Peyer's patch (tissue), 4 donors: Measurements from ENCODE around the gene ANKH. TPM values are rescaled to one million over a fixed set of nuclear protein-coding genes. Genes with fewer than 3 reads are reported as not detected.
"Not testable (repeated sequence)": the region's sequence is repeated elsewhere in the genome, so short reads cannot be mapped to it uniquely, and the experiment has no call there.

ENCODE experiments used
- DNase-seq, 3 donors: peaks; one replicate each; pipeline ENCODE4 v3.0.0-alpha.2; 2017 to 2019
- H3K27ac ChIP-seq, 4 donors: fragments of 200-600 bp; sonication (generic); one replicate each; pipeline ENCODE4 v1.5.1; 2016 to 2019
- H3K27me3 ChIP-seq, 2 donors: fragments of 200-600 bp; sonication (generic); one replicate each; pipeline ENCODE4 v1.5.1; 2019
- H3K36me3 ChIP-seq, 3 donors: fragments of 200-600 bp; sonication (generic); one replicate each; pipeline ENCODE4 v1.5.1; 2016 to 2019
- H3K4me1 ChIP-seq, 4 donors: fragments of 200-600 bp; sonication (generic); one replicate each; pipeline ENCODE4 v1.5.1; 2016 to 2019
- H3K4me3 ChIP-seq, 4 donors: fragments of 200-600 bp; sonication (generic); 1 replicate in 3 of 4; 2 replicates in 1 of 4; pipeline ENCODE4 v1.5.1; 2016 to 2019; ENCODE audit warnings: mild to moderate bottlenecking in 1 of 4
- H3K9me3 ChIP-seq, 4 donors: fragments of 200-600 bp; sonication (generic); one replicate each; pipeline ENCODE4 v1.5.1; 2016 to 2019; ENCODE audit warnings: mild to moderate bottlenecking in 1 of 4
- POLR2A ChIP-seq, 2 donors: fragments of 450-650 bp; IDR thresholded peaks; one replicate each; pipeline ENCODE4 v1.5.1; 2017; ENCODE audit warnings: antibody characterized with exemption in 2 of 2, mild to moderate bottlenecking in 2 of 2, moderate library complexity in 2 of 2
- total RNA-seq, 4 donors: library from RNA; depleted of rRNA; stranded (reverse); fragments of >200 nt; gene quantifications; one replicate each; pipeline ENCODE4 v1.1.0, GENCODE V29; 2016
- TF ChIP-seq, protein P1 (sequence below), 6 experiments: fragments of 450-650 bp in 4 of 6; fragments of 200-600 bp in 2 of 6; sonication (generic) in 1 of 6; IDR thresholded peaks; one replicate each; pipeline ENCODE4 v1.5.1; 2017 to 2019; ENCODE audit warnings: antibody characterized with exemption in 6 of 6, mild to moderate bottlenecking in 3 of 6, moderate library complexity in 1 of 6

ANKH gene
- total RNA-seq, 4 donors from 2014 or later, result 28.9 to 98.0 (median 96.1) TPM

- no peak for TF ChIP-seq POLR2A (IDR thresholded peaks at IDR 0.05)
- TF ChIP-seq, protein P1, sequence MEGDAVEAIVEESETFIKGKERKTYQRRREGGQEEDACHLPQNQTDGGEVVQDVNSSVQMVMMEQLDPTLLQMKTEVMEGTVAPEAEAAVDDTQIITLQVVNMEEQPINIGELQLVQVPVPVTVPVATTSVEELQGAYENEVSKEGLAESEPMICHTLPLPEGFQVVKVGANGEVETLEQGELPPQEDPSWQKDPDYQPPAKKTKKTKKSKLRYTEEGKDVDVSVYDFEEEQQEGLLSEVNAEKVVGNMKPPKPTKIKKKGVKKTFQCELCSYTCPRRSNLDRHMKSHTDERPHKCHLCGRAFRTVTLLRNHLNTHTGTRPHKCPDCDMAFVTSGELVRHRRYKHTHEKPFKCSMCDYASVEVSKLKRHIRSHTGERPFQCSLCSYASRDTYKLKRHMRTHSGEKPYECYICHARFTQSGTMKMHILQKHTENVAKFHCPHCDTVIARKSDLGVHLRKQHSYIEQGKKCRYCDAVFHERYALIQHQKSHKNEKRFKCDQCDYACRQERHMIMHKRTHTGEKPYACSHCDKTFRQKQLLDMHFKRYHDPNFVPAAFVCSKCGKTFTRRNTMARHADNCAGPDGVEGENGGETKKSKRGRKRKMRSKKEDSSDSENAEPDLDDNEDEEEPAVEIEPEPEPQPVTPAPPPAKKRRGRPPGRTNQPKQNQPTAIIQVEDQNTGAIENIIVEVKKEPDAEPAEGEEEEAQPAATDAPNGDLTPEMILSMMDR (IDR thresholded peaks at IDR 0.05), result no peak
- peaks cover 0 to 6% (median 0%) of the 10 kb centered on the region in 3 donors for H3K36me3 ChIP-seq
- H3K27me3 ChIP-seq, result no peaks in the 10 kb centered on the region
- H3K4me1 ChIP-seq, result peaks cover 0 to 17% (median 0%) of the 10 kb centered on the region in 4 donors
- H3K27ac ChIP-seq, result no peak overlapping the region
- no peak for DNase-seq
- no peaks in the 10 kb centered on the region for H3K9me3 ChIP-seq
- H3K4me3 ChIP-seq, result no peak overlapping the region
These were observed 20.5 kb downstream of the ANKH start for GRCh38 chr5:14851050-14851419.

- Histone ChIP-seq H3K27ac (no peak overlapping the region), H3K36me3 (peaks cover 0 to 6% (median 0%) of the 10 kb centered on the region in 3 donors), H3K9me3 (no peaks in the 10 kb centered on the region), H3K27me3 (no peaks in the 10 kb centered on the region), H3K4me3 (no peak overlapping the region), H3K4me1 (peaks cover 0 to 17% (median 0%) of the 10 kb centered on the region in 4 donors)
- no peak for DNase-seq
- TF ChIP-seq POLR2A (IDR thresholded peaks at IDR 0.05), result no peak
- TF ChIP-seq, protein P1 (IDR thresholded peaks at IDR 0.05), result no peak
These were observed 21.0 kb downstream of the ANKH start for GRCh38 chr5:14850419-14851049.

- no peaks in the 10 kb centered on the region for H3K9me3 ChIP-seq
- H3K4me3 ChIP-seq, result no peak overlapping the region
- peaks cover 0 to 6% (median 0%) of the 10 kb centered on the region in 3 donors for H3K36me3 ChIP-seq
- peaks cover 0 to 17% (median 0%) of the 10 kb centered on the region in 4 donors for H3K4me1 ChIP-seq
- no peak for DNase-seq
- no peak for TF ChIP-seq POLR2A (IDR thresholded peaks at IDR 0.05)
- no peaks in the 10 kb centered on the region for H3K27me3 ChIP-seq
- no peak overlapping the region for H3K27ac ChIP-seq
These were observed 21.9 kb downstream of the ANKH start for GRCh38 chr5:14849516-14850294.

- H3K4me1 ChIP-seq, result peaks cover 0 to 17% (median 0%) of the 10 kb centered on the region in 4 donors
- not testable (repeated sequence) for H3K27ac ChIP-seq, H3K4me3 ChIP-seq, H3K9me3 ChIP-seq, H3K36me3 ChIP-seq, DNase-seq, H3K27me3 ChIP-seq
These were observed 22.6 kb downstream of the ANKH start for GRCh38 chr5:14848942-14849341.

- no peak for DNase-seq
- Histone ChIP-seq H3K4me3 (no peak overlapping the region), H3K4me1 (peaks cover 0 to 17% (median 0%) of the 10 kb centered on the region in 4 donors), H3K27me3 (no peaks in the 10 kb centered on the region), H3K27ac (no peak overlapping the region), H3K9me3 (no peaks in the 10 kb centered on the region), H3K36me3 (peaks cover 0 to 6% (median 0%) of the 10 kb centered on the region in 3 donors)
- TF ChIP-seq POLR2A (IDR thresholded peaks at IDR 0.05), result no peak
- TF ChIP-seq, protein P1 (IDR thresholded peaks at IDR 0.05), result no peak
These were observed 23.2 kb downstream of the ANKH start for GRCh38 chr5:14848385-14848784.

DNA sequence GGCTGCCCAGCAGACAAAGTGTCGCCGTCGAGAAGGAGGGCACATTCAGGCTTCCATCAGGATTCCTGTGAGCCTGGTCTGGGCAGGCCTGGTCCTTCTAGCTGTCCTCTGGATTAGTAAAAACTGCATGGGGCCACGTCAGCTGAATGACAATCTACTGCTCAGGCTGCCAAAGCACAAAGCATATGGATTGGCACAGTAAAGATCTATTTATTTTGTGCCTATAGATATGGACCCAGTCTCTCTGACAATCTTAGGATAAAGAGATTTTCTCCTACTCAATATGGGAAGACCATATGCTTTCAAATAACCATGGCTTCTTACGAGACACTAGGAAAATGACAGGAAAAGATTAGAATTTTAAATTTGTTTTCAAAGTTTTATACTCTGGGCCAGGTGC is 24.1 kb downstream of the ANKH start:
- Histone ChIP-seq H3K4me1 (peaks cover 0 to 17% (median 0%) of the 10 kb centered on the region in 4 donors), H3K27ac (no peak overlapping the region), H3K27me3 (no peaks in the 10 kb centered on the region), H3K4me3 (no peak overlapping the region), H3K36me3 (peaks cover 0 to 6% (median 0%) of the 10 kb centered on the region in 3 donors), H3K9me3 (no peaks in the 10 kb centered on the region)
- DNase-seq, result no peak
- TF ChIP-seq, protein P1 (IDR thresholded peaks at IDR 0.05), result no peak
- TF ChIP-seq POLR2A (IDR thresholded peaks at IDR 0.05), result no peak
